Vagina (tissue), 2 donors: ENCODE measurements around the gene NOSTRIN.

Experiments
- CTCF ChIP-seq, 3 experiments: fragments of 450-650 bp in 2 of 3; fragments of 200-600 bp in 1 of 3; sonication (generic) in 1 of 3; IDR thresholded peaks; one replicate each; pipeline ENCODE4 v1.5.1; 2017 to 2019; ENCODE audit warnings: antibody characterized with exemption in 3 of 3, mild to moderate bottlenecking in 2 of 3, moderate library complexity in 2 of 3
- POLR2A ChIP-seq, 2 donors: fragments of 450-650 bp; IDR thresholded peaks; one replicate each; pipeline ENCODE4 v1.6.1; 2017; ENCODE audit warnings: antibody characterized with exemption in 2 of 2, mild to moderate bottlenecking in 2 of 2, moderate library complexity in 2 of 2
- POLR2AphosphoS5 ChIP-seq, 2 donors: sonication (generic); formaldehyde crosslinking; IDR thresholded peaks; one replicate each; pipeline ENCODE4 v1.9.0; 2017; ENCODE audit warnings: antibody characterized with exemption in 2 of 2, mild to moderate bottlenecking in 2 of 2, low read depth in 1 of 2; ENCODE audit not compliant: insufficient read depth in 1 of 2

GRCh38 chr2:168757223-168757622, 45.2 kb upstream of the NOSTRIN start:
- TF ChIP-seq CTCF (IDR thresholded peaks at IDR 0.05) (no peak), POLR2AphosphoS5 (IDR thresholded peaks at IDR 0.05; ENCODE audit: insufficient read depth in 1 of 2, low read depth in 1 of 2) (no peak), POLR2A (IDR thresholded peaks at IDR 0.05) (no peak)
